Measurements from ENCODE around the gene RPS18.

The RPS18 gene

GRCh38 chr6:33286946-33287914 is 15.4 kb downstream of the RPS18 start:
- H2BK5ac ChIP-seq (ENCODE audit: low read length), result no peak overlapping the region
- H3K23ac ChIP-seq (ENCODE audit: low read depth, low read length, poor library complexity), result peak overlapping the region; percentile 69
- no peak overlapping the region for H3K4me2 ChIP-seq (ENCODE audit: insufficient read depth, low read length, poor library complexity, severe bottlenecking)
- H2AK5ac ChIP-seq (ENCODE audit: low read depth, low read length), result no peak overlapping the region
- WGBS, 2 donors (ENCODE audit: extremely low coverage in 2 of 2, insufficient read length in 2 of 2, insufficient replicate concordance in 1 of 2), result no CpG with 5 or more reads among the region's 22 CpGs
- H3K9me3 ChIP-seq (replicated peaks in 1 of 2; ENCODE audit: control insufficient read depth in 2 of 2, insufficient read depth in 1 of 2, low read depth in 1 of 2, low read length in 2 of 2), result no peaks in the 10 kb centered on the region
- H3K36me3 ChIP-seq (replicated peaks in 1 of 2; ENCODE audit: control insufficient read depth in 2 of 2, insufficient read depth in 2 of 2, low read length in 2 of 2), result peaks cover 23 to 65% of the 10 kb centered on the region in 2 donors
- H2BK15ac ChIP-seq (ENCODE audit: low read length), result no peak overlapping the region
- H2BK12ac ChIP-seq (ENCODE audit: low read length), result no peak overlapping the region
- no peak overlapping the region for H3K9ac ChIP-seq (ENCODE audit: low read depth, low read length, poor library complexity)
- H3K14ac ChIP-seq (ENCODE audit: low read length), result no peak overlapping the region
- H2BK120ac ChIP-seq (ENCODE audit: low read depth, low read length), result no peak overlapping the region
- peaks cover 9 to 13% of the 10 kb centered on the region in 2 donors for H3K4me1 ChIP-seq (ENCODE audit: control insufficient read depth in 2 of 2, insufficient read depth in 1 of 2, low read depth in 1 of 2, low read length in 2 of 2)
- H4K8ac ChIP-seq (ENCODE audit: low read depth, low read length), result no peak overlapping the region
- no peak overlapping the region for H3K4ac ChIP-seq (ENCODE audit: low read length)
- H3K18ac ChIP-seq (ENCODE audit: low read length), result no peak overlapping the region
- peak overlapping the region in 1 of 2 donors; percentile 83 for H3K4me3 ChIP-seq (ENCODE audit: low read length in 2 of 2)
- H4K91ac ChIP-seq (ENCODE audit: low read depth, low read length, poor library complexity), result no peak overlapping the region
- H3K79me1 ChIP-seq (ENCODE audit: low read depth, low read length), result peaks cover 5% of the 10 kb centered on the region
- H3K27me3 ChIP-seq (ENCODE audit: control insufficient read depth in 3 of 3, insufficient read depth in 3 of 3, low read depth in 1 of 3, low read length in 3 of 3), result no peaks in the 10 kb centered on the region
- H3K27ac ChIP-seq (replicated peaks; ENCODE audit: low read length), result no peak overlapping the region
- no peak for DNase-seq (ENCODE audit: low spot score)
- no peak overlapping the region for H2AFZ ChIP-seq (ENCODE audit: low read length)

GRCh38 chr6:33288141-33288920 is 16.5 kb downstream of the RPS18 start:
- H3K27ac ChIP-seq (replicated peaks; ENCODE audit: low read length), result no peak overlapping the region

GRCh38 chr6:33288921-33289783 is 17.3 kb downstream of the RPS18 start, which contains the start of the genes PFDN6 and WDR46:
Gene PFDN6, plus strand, starts transcription at chr6:33289601. Its CDS starts 256 bp downstream, at chr6:33289857.
Gene WDR46, minus strand, starts transcription at chr6:33289239. Its CDS starts 69 bp downstream, at chr6:33289170.
- DNase-seq (ENCODE audit: low spot score), result peak; percentile 78

More at GRCh38 chr6:33288141-33288920, 16.5 kb downstream of the RPS18 start:
- Histone ChIP-seq H3K4me3 (ENCODE audit: low read length in 2 of 2) (peak overlapping the region; percentile 83 to 84), H2AFZ (ENCODE audit: low read length) (peak overlapping the region; percentile 97), H4K91ac (ENCODE audit: low read depth, low read length, poor library complexity) (no peak overlapping the region), H3K4ac (ENCODE audit: low read length) (no peak overlapping the region), H4K8ac (ENCODE audit: low read depth, low read length) (no peak overlapping the region), H2BK120ac (ENCODE audit: low read depth, low read length) (no peak overlapping the region), H2AK5ac (ENCODE audit: low read depth, low read length) (peak overlapping the region; percentile 2), H3K4me1 (ENCODE audit: control insufficient read depth in 2 of 2, insufficient read depth in 1 of 2, low read depth in 1 of 2, low read length in 2 of 2) (peaks cover 9 to 13% of the 10 kb centered on the region in 2 donors), H3K14ac (ENCODE audit: low read length) (no peak overlapping the region), H3K79me1 (ENCODE audit: low read depth, low read length) (peaks cover 5% of the 10 kb centered on the region), H3K18ac (ENCODE audit: low read length) (no peak overlapping the region), H2BK5ac (ENCODE audit: low read length) (no peak overlapping the region), H2BK15ac (ENCODE audit: low read length) (no peak overlapping the region), H3K9ac (ENCODE audit: low read depth, low read length, poor library complexity) (peak overlapping the region; percentile 75), H3K36me3 (replicated peaks in 1 of 2; ENCODE audit: control insufficient read depth in 2 of 2, insufficient read depth in 2 of 2, low read length in 2 of 2) (peaks cover 28 to 70% of the 10 kb centered on the region in 2 donors), H3K23ac (ENCODE audit: low read depth, low read length, poor library complexity) (no peak overlapping the region), H3K9me3 (replicated peaks in 1 of 2; ENCODE audit: control insufficient read depth in 2 of 2, insufficient read depth in 1 of 2, low read depth in 1 of 2, low read length in 2 of 2) (no peaks in the 10 kb centered on the region), H3K4me2 (ENCODE audit: insufficient read depth, low read length, poor library complexity, severe bottlenecking) (peak overlapping the region; percentile 95), H3K27me3 (ENCODE audit: control insufficient read depth in 3 of 3, insufficient read depth in 3 of 3, low read depth in 1 of 3, low read length in 3 of 3) (no peaks in the 10 kb centered on the region), H2BK12ac (ENCODE audit: low read length) (no peak overlapping the region)
- no CpG with 5 or more reads among the region's 21 CpGs for WGBS, 2 donors (ENCODE audit: extremely low coverage in 2 of 2, insufficient read length in 2 of 2, insufficient replicate concordance in 1 of 2)
- no peak for DNase-seq (ENCODE audit: low spot score)

More at GRCh38 chr6:33288921-33289783, 17.3 kb downstream of the RPS18 start, which contains the start of the genes PFDN6 and WDR46:
- Histone ChIP-seq H2AFZ (ENCODE audit: low read length) (peak within 1 kb of the TSS; percentile 97), H3K4me1 (ENCODE audit: control insufficient read depth in 2 of 2, insufficient read depth in 1 of 2, low read depth in 1 of 2, low read length in 2 of 2) (peaks cover 9 to 13% of the 10 kb centered on the region in 2 donors), H3K23ac (ENCODE audit: low read depth, low read length, poor library complexity) (peak within 1 kb of the TSS; percentile 34), H2BK120ac (ENCODE audit: low read depth, low read length) (peak within 1 kb of the TSS; percentile 9), H3K18ac (ENCODE audit: low read length) (no peak within 1 kb of the TSS), H3K27ac (replicated peaks; ENCODE audit: low read length) (no peak within 1 kb of the TSS), H3K79me1 (ENCODE audit: low read depth, low read length) (peaks cover 5% of the 10 kb centered on the region), H2AK5ac (ENCODE audit: low read depth, low read length) (peak within 1 kb of the TSS; percentile 82), H3K4me2 (ENCODE audit: insufficient read depth, low read length, poor library complexity, severe bottlenecking) (peak within 1 kb of the TSS; percentile 95), H3K9ac (ENCODE audit: low read depth, low read length, poor library complexity) (peak within 1 kb of the TSS; percentile 89), H2BK12ac (ENCODE audit: low read length) (no peak within 1 kb of the TSS), H3K4me3 (ENCODE audit: low read length in 2 of 2) (peak within 1 kb of the TSS; percentile 83 to 84), H2BK5ac (ENCODE audit: low read length) (no peak within 1 kb of the TSS), H3K36me3 (replicated peaks in 1 of 2; ENCODE audit: control insufficient read depth in 2 of 2, insufficient read depth in 2 of 2, low read length in 2 of 2) (peaks cover 27 to 72% of the 10 kb centered on the region in 2 donors), H3K14ac (ENCODE audit: low read length) (no peak within 1 kb of the TSS), H3K4ac (ENCODE audit: low read length) (no peak within 1 kb of the TSS), H3K27me3 (ENCODE audit: control insufficient read depth in 3 of 3, insufficient read depth in 3 of 3, low read depth in 1 of 3, low read length in 3 of 3) (no peaks in the 10 kb centered on the region), H3K9me3 (replicated peaks in 1 of 2; ENCODE audit: control insufficient read depth in 2 of 2, insufficient read depth in 1 of 2, low read depth in 1 of 2, low read length in 2 of 2) (no peaks in the 10 kb centered on the region), H4K91ac (ENCODE audit: low read depth, low read length, poor library complexity) (no peak within 1 kb of the TSS), H2BK15ac (ENCODE audit: low read length) (no peak within 1 kb of the TSS), H4K8ac (ENCODE audit: low read depth, low read length) (no peak within 1 kb of the TSS)
- no CpG with 5 or more reads among the region's 43 CpGs for WGBS, 2 donors (ENCODE audit: extremely low coverage in 2 of 2, insufficient read length in 2 of 2, insufficient replicate concordance in 1 of 2)
